Endothelial cell of umbilical vein (primary cell): ENCODE measurements around the gene AKAP13. TPM values are rescaled to one million over a fixed set of nuclear protein-coding genes. Genes with fewer than 3 reads are reported as not detected.

Experiments
- BruUV-seq: library from RNA; stranded (reverse); fragments of 400-500 nt; replicated peaks from 2 replicates; lab custom pipeline; 2021; lab: Mats Ljungman, UMichigan
- CTCF ChIA-PET: fragments of 300-600, 350-600 bp; sonication (Branson Sonifier 250); formaldehyde crosslinking; loops from one replicate; lab custom pipeline; 2021; ENCODE audit warnings: antibody characterized with exemption, inconsistent platforms; lab: Charles Lee
- POLR2A ChIA-PET: fragments of 300-600, 350-600 bp; sonication (Branson Sonifier 250); formaldehyde crosslinking; loops from one replicate; lab custom pipeline; 2021; ENCODE audit warnings: antibody characterized with exemption, inconsistent platforms; lab: Charles Lee
- DNase-seq: peaks from one replicate; pipeline ENCODE4 v3.0.0-alpha.2; 2011; ENCODE audit warnings: low read depth, low spot score
- FAIRE-seq: peaks from 2 replicates; lab custom pipeline; 2011; peaks lifted over from hg19 to GRCh38; lab: Jason Lieb, UNC
- H2AFZ ChIP-seq: 2 replicates; pipeline ENCODE4 v1.6.0; 2012; ENCODE audit warnings: low read depth, low read length, control low read depth, inconsistent platforms
- H3K27ac ChIP-seq: 2 replicates; pipeline ENCODE4 v1.5.1; 2011; ENCODE audit warnings: low read depth, mild to moderate bottlenecking, control low read depth, low read length, moderate library complexity; ENCODE audit not compliant: insufficient read depth
- H3K27me3 ChIP-seq, 2 experiments: 2 replicates each; pipeline versions ENCODE4 v1.6.0 to v1.6.1; 2011; ENCODE audit warnings: low read length in 2 of 2, mixed read lengths in 1 of 2; ENCODE audit not compliant: control insufficient read depth in 2 of 2, insufficient read depth in 2 of 2
- H3K36me3 ChIP-seq, 2 experiments: 2 replicates in 1 of 2; 3 replicates in 1 of 2; pipeline ENCODE4 v1.5.1; 2011; ENCODE audit warnings: low read length in 2 of 2, mild to moderate bottlenecking in 1 of 2, moderate library complexity in 1 of 2; ENCODE audit not compliant: control insufficient read depth in 2 of 2, insufficient read depth in 2 of 2; ENCODE audit errors: extremely low read depth in 1 of 2
- H3K4me1 ChIP-seq: 3 replicates; pipeline ENCODE4 v1.5.1; 2011; ENCODE audit warnings: mild to moderate bottlenecking, low read length; ENCODE audit not compliant: control insufficient read depth, insufficient read depth; ENCODE audit errors: extremely low read depth
- H3K4me2 ChIP-seq: 2 replicates; pipeline ENCODE4 v1.6.1; 2011; ENCODE audit warnings: low read length, control low read depth, mixed read lengths; ENCODE audit not compliant: insufficient read depth
- H3K4me3 ChIP-seq, 3 experiments: fragments of 200-600 bp in 1 of 3; sonication (generic), shearing (Covaris generic) in 1 of 3; replicated peaks in 1 of 3; 2 replicates each; pipeline ENCODE4 v1.5.1; 2011 to 2016; ENCODE audit warnings: control low read depth in 3 of 3, low read length in 3 of 3, mild to moderate bottlenecking in 2 of 3, inconsistent platforms in 1 of 3, low read depth in 1 of 3, moderate library complexity in 1 of 3; ENCODE audit not compliant: insufficient read depth in 1 of 3
- H3K79me2 ChIP-seq: 2 replicates; pipeline ENCODE4 v1.6.0; 2012; ENCODE audit warnings: low read length, inconsistent platforms; ENCODE audit not compliant: control insufficient read depth, insufficient read depth
- H3K9ac ChIP-seq: replicated peaks from 2 replicates; pipeline ENCODE3; 2011; ENCODE audit warnings: low read length, control low read depth; ENCODE audit not compliant: insufficient read depth; ENCODE audit errors: extremely low read depth
- H3K9me1 ChIP-seq: replicated peaks from 3 replicates; pipeline ENCODE4 v1.6.0; 2011; ENCODE audit warnings: mild to moderate bottlenecking, low read length; ENCODE audit not compliant: control insufficient read depth, insufficient read depth; ENCODE audit errors: extremely low read depth
- H3K9me3 ChIP-seq: replicated peaks from 2 replicates; pipeline ENCODE4 v1.5.1; 2012; ENCODE audit warnings: low read length, inconsistent platforms; ENCODE audit not compliant: control insufficient read depth, insufficient read depth
- H4K20me1 ChIP-seq: replicated peaks from 2 replicates; pipeline ENCODE3; 2011; ENCODE audit warnings: mild to moderate bottlenecking, low read length; ENCODE audit not compliant: control insufficient read depth, insufficient read depth; ENCODE audit errors: extremely low read depth
- CTCF ChIP-seq, 2 donors: IDR thresholded peaks; 1 replicate in 1 of 2; 2 replicates in 1 of 2; pipeline ENCODE4 v1.5.1; 2011; ENCODE audit warnings: low read length in 2 of 2, mild to moderate bottlenecking in 2 of 2, moderate library complexity in 2 of 2, control low read depth in 1 of 2, inconsistent platforms in 1 of 2, low read depth in 1 of 2; ENCODE audit not compliant: insufficient read depth in 1 of 2; ENCODE audit errors: extremely low read depth in 1 of 2
- EZH2 ChIP-seq: IDR thresholded peaks from 2 replicates; pipeline ENCODE4 v1.6.1; 2012; ENCODE audit warnings: borderline replicate concordance, low read depth, mild to moderate bottlenecking, moderate library complexity, low read length, inconsistent platforms; ENCODE audit not compliant: severe bottlenecking
- FOS ChIP-seq: IDR thresholded peaks from 2 replicates; pipeline ENCODE4 v1.6.1; 2011; ENCODE audit warnings: mild to moderate bottlenecking, low read length, moderate library complexity, borderline replicate concordance; ENCODE audit not compliant: insufficient read depth
- GATA2 ChIP-seq: IDR thresholded peaks from 2 replicates; pipeline ENCODE4 v1.7.0; 2011; ENCODE audit warnings: low read depth, mild to moderate bottlenecking, moderate library complexity, mixed read lengths, low read length; ENCODE audit not compliant: insufficient read length, insufficient read depth
- JUN ChIP-seq: IDR thresholded peaks from 2 replicates; pipeline ENCODE4 v1.6.1; 2011; ENCODE audit warnings: borderline replicate concordance, low read depth; ENCODE audit not compliant: insufficient read length, insufficient read depth
- MAX ChIP-seq: IDR thresholded peaks from 2 replicates; pipeline ENCODE4 v1.6.1; 2011; ENCODE audit not compliant: insufficient read depth, insufficient read length
- MYC ChIP-seq: IDR thresholded peaks from one replicate; pipeline ENCODE4 v1.6.1; 2011; ENCODE audit warnings: mild to moderate bottlenecking, low read depth, low read length
- POLR2A ChIP-seq: IDR thresholded peaks from 2 replicates; pipeline ENCODE4 v1.6.1; 2012; ENCODE audit warnings: low read depth, mild to moderate bottlenecking, control low read depth, low read length
- POLR2AphosphoS5 ChIP-seq: IDR thresholded peaks from 2 replicates; pipeline ENCODE4 v1.6.1; 2012; ENCODE audit warnings: low read depth, mild to moderate bottlenecking, control low read depth, low read length, moderate library complexity; ENCODE audit not compliant: insufficient read depth
- dilution Hi-C: fragments of 300-500 bp; cut with MboI; formaldehyde crosslinking; loops from one replicate; pipeline ENCODE4 v1.15.0; 2019; ENCODE audit warnings: low sequenced_read_pairs; ENCODE audit not compliant: extremely low pct_ligation_motif_present
- intact Hi-C: fragments of 100-400 bp; cut with micrococcal nuclease; formaldehyde crosslinking; loops from one replicate; pipeline ENCODE4 v1.10.0; 2022
- polyA plus RNA-seq, 4 experiments: library from polyadenylated mRNA; depleted of rRNA in 3 of 4; stranded (reverse) in 3 of 4; unstranded in 1 of 4; fragments of >200 nt; gene quantifications; 2 replicates each; pipeline versions ENCODE4 v1.2.1 to v1.2.3, GENCODE V29; 2011 to 2012; ENCODE audit warnings: missing spikeins in 1 of 4
- total RNA-seq: library from RNA; stranded (reverse); gene quantifications from 2 replicates; pipeline ENCODE4 v1.2.3, GENCODE V29; 2021

The AKAP13 gene
- total and polyA plus RNA-seq, 2 donors (not counting 3 experiments of a cell fraction or from before 2014, with no cell fraction given): 22.8 to 87.8 TPM

- no TSS peak for BruUV-seq
Observed at GRCh38 chr15:85388566-85389305, 8.3 kb downstream of the AKAP13 start.

More at GRCh38 chr15:85388566-85389305, 8.3 kb downstream of the AKAP13 start:
- no peak overlapping the region for H3K9ac ChIP-seq
- intact Hi-C loops: no loop called here
- H3K27ac ChIP-seq: no peak overlapping the region
- H3K4me2 ChIP-seq: no peak overlapping the region
- FAIRE-seq: no peak
- H3K4me3 ChIP-seq: no peak overlapping the region
- POLR2A ChIA-PET: no interaction called here
- no peak overlapping the region for H2AFZ ChIP-seq
- CTCF ChIA-PET: interaction anchor here (0.9 kb wide), 1 partner anchor 8 kb away, joined by 3 read pairs; the partner anchor contains the start of gene AKAP13
- no peaks in the 10 kb centered on the region for H3K4me1 ChIP-seq
- H3K27me3 ChIP-seq: no peaks in the 10 kb centered on the region
- H3K79me2 ChIP-seq: peaks cover 81% of the 10 kb centered on the region
- DNase-seq: no peak
- no peaks in the 10 kb centered on the region for H3K36me3 ChIP-seq
- dilution Hi-C loops: no loop called here
- H4K20me1 ChIP-seq: no peaks in the 10 kb centered on the region
- H3K9me1 ChIP-seq: no peaks in the 10 kb centered on the region
- TF ChIP-seq FOS (no peak), MYC (no peak), CTCF (IDR thresholded peaks at IDR 0.05; ENCODE audit: extremely low read depth in 1 of 2, insufficient read depth in 1 of 2, low read depth in 1 of 2, low read length in 2 of 2) (no peak), JUN (no peak), MAX (no peak), POLR2A (no peak), GATA2 (no peak), POLR2AphosphoS5 (no peak), EZH2 (no peak)
- no peaks in the 10 kb centered on the region for H3K9me3 ChIP-seq
